Stimulated activated CD4-positive, alpha-beta T cell treated with anti-CD3 and anti-CD28 coated beads, Interleukin-12 subunit alpha, Interleukin-12 subunit beta, amount 100 ng/mL, for 48 hours (primary cell): ENCODE results near the gene GOLGA6L10.
"Not testable (repeated sequence)": the region's sequence is repeated elsewhere in the genome, so short reads cannot be mapped to it uniquely, and the experiment has no call there.

Experiments used
- DNase-seq, 3 donors: peaks; one replicate each; pipeline ENCODE4 v3.0.0-alpha.2; 2020; ENCODE audit warnings: low read depth in 2 of 3, low spot score in 1 of 3

Gene GOLGA6L10, protein sequence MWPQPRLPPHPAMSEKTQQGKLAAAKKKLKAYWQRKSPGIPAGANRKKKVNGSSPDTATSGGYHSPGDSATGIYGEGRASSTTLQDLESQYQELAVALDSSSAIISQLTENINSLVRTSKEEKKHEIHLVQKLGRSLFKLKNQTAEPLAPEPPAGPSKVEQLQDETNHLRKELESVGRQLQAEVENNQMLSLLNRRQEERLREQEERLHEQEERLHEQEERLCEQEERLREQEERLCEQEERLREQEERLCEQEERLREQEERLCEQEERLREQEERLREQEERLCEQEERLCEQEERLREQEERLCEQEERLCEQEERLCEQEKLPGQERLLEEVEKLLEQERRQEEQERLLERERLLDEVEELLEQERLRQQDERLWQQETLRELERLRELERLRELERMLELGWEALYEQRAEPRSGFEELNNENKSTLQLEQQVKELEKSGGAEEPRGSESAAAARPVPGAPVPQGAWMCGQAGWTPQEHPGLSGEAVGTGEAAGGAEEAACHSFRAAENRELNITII

DNA sequence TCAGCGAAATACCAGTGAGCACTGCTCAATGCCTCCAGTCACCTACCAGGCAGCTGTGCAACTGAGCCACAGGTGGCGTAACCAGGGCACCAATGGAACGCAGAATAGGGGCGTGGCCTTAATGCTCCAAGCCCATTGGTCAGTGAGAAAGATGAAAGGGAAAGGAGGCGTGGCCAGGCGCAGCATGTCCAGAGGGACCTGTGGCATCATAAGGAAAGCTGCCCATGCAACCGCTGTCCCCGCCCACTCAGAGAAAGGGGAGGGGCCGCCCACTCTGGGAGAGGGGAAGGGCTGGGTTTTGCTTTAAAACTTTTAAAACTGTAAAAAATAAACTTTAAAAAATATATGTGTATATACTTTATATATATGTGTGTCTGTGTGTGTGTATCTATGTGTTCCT, at the start of gene GOLGA6L10:
Gene GOLGA6L10, minus strand, starts transcription at position 101 of the 400 bp plus-strand sequence. Its CDS starts 100 bp downstream, at position 1.
- DNase-seq: not testable (repeated sequence)

DNA sequence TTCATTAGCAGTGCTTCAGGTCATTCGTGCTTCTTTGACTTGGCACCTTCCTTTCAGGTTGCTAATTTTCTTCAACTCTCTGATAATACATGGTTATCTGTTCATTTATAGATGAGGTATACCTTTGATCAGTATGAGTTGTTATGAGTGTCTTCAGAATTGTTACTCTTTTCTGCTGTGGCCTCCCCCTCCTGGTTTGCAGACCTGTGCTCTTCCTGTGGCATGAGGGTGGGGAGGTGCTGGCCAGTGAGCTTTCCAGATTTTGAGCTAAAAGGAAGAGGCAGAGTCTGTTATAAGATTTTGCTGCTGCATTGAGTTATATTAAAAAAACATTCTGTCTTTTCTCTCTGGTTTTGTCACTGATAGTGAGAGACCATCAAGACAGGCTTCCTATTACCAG, 49.5 kb upstream of the GOLGA6L10 start:
- DNase-seq: no peak

DNA sequence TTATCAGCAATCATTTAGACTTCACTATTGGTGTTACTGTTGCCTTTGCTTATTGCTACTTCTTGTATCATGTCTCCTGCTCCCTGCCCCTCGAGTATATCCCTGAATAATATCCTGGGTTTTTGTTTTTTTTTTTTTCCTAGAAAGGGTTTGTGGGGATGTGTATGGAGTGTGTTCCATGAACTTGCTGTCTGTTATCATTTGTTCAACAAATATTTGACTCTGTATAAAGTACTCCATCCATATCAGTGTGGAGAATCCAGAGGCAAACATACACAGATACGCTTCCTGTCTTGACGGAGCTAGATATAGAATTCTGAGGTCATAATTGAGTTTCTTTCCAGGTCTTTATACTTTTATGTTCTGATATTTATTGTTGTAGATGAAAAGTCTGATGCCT, 48.5 kb upstream of the GOLGA6L10 start:
- no peak for DNase-seq

- DNase-seq: not testable (repeated sequence)
Observed at GRCh38 chr15:82395788-82396187, 46.5 kb upstream of the GOLGA6L10 start.

GRCh38 chr15:82393671-82394070, 44.4 kb upstream of the GOLGA6L10 start:
- DNase-seq: no peak

DNA sequence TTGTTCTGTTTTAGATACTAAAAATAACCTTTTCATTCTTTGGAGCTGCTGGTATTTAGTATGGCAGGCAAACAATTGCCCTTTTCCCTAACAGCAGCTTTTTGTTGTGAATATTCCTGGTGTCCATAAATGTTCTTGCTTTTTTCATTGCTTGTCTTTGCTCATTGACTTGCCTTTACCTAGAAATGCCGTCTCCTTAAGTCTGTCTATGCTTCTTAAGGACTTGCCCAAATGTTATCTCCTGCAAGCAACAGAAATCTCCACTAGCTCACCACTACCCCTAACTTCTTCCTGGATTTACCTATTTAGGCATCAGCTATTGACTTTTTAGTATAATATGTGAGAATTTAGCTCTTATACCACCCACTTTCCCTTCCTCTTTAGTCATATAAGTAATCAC, 42.8 kb upstream of the GOLGA6L10 start:
- not testable (repeated sequence) for DNase-seq

- DNase-seq: not testable (repeated sequence)
Observed at GRCh38 chr15:82390152-82390551, 40.9 kb upstream of the GOLGA6L10 start.

GRCh38 chr15:82387209-82387608, 37.9 kb upstream of the GOLGA6L10 start:
- not testable (repeated sequence) for DNase-seq

DNA sequence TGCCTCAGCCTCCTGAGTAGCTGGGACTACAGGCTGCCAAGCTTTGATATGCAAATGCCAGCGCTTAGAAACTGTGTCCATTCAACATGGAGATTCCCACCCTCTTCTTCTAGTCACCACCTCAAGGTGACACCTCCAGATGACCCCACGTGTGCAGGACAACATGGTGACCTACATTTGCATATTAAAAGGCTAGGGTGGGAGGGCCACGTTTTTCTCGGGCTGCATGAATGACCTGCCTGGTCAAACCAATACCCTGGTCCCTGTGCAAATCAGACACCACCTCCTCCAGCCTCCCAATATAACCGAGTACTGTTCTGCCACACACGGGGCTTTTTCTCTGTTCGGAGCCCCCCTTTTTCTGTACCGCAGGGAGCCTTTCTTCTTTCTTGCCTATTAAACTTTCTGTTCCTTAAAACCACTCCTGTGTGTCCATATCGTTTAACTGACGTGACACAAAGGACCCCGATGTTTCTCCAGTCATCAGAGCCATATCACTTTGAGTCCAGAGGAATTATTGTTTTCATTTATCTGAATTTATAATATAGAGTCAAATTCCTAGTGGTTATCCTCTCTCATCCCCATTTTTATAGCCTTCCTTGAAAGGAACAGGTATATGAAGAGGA, 32.2 kb upstream of the GOLGA6L10 start:
- not testable (repeated sequence) for DNase-seq

DNA sequence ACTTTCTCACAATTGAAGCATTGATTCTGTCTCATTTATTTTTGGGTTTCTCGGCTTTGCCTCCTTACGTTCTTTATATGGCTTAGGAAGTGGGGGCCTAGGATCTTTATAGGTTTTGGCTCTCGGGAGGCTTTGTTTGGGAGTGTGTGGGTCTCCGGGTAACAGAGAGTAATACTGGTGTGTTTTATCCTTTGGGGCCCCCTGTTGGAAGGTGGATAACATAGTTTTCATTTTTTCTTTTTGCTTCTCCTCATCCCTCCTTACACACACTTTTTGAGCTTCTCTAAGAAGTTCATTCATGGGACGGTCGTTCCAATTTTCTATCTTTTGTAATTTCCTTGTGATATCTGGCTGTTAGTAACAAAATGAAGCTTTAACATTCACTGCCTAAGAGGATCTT, 30.3 kb upstream of the GOLGA6L10 start:
- DNase-seq: not testable (repeated sequence)

GRCh38 chr15:82373661-82374060, 24.4 kb upstream of the GOLGA6L10 start:
- not testable (repeated sequence) for DNase-seq

DNA sequence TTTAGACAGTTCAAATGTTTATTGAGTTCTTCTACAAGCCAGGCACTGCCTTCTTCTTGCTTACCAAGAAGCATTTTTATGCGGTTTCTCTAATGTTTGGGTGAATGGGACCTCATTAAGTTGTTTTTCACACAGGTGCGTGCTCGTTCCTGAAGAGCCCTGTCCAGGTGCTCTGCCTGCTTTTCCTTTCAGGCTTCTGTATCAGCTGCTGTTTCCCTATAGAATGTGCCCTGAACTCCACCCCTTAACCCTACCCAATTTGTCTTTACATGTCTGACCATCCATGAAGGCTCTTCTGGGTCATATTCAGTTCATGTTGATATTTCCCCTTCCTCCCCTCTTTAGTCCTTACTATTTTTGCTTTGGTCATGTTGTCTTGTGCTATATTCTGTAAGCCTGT, 22.4 kb upstream of the GOLGA6L10 start:
- no peak for DNase-seq

- not testable (repeated sequence) for DNase-seq
Observed at GRCh38 chr15:82367790-82368189, 18.5 kb upstream of the GOLGA6L10 start.

- DNase-seq: peak in 2 of 3 donors; percentile 29 to 69
Observed at GRCh38 chr15:82365692-82366323, 16.5 kb upstream of the GOLGA6L10 start.

- not testable (repeated sequence) for DNase-seq
Observed at GRCh38 chr15:82364548-82364947, 15.3 kb upstream of the GOLGA6L10 start.

GRCh38 chr15:82362790-82363189, 13.5 kb upstream of the GOLGA6L10 start:
- DNase-seq: not testable (repeated sequence)

DNA sequence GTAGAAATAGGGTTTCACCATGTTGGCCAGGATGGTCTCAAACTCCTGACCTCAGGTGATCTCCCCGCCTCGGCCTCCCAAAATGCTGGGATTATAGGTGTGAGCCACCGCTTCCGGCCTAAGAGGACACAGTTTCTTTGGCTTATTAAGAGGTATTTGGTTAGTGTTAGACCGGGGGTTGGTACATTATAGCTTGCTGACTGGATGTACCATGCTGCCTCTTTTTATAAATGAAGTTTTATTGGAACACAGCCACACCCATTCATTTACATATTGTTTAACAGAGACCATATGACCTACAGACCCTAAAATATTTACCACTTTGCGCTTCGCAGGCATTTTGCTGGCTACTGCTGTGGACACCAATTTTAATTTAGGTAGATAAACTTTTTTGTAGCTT, 11.3 kb upstream of the GOLGA6L10 start:
- DNase-seq: not testable (repeated sequence)

- DNase-seq: not testable (repeated sequence)
Observed at GRCh38 chr15:82355055-82355454, 5.8 kb upstream of the GOLGA6L10 start.

- not testable (repeated sequence) for DNase-seq
Observed at GRCh38 chr15:82354546-82354945, 5.3 kb upstream of the GOLGA6L10 start.

GRCh38 chr15:82347645-82348044, 1.6 kb downstream of the GOLGA6L10 start:
- peak in 1 of 3 donors; percentile 2 for DNase-seq

DNA sequence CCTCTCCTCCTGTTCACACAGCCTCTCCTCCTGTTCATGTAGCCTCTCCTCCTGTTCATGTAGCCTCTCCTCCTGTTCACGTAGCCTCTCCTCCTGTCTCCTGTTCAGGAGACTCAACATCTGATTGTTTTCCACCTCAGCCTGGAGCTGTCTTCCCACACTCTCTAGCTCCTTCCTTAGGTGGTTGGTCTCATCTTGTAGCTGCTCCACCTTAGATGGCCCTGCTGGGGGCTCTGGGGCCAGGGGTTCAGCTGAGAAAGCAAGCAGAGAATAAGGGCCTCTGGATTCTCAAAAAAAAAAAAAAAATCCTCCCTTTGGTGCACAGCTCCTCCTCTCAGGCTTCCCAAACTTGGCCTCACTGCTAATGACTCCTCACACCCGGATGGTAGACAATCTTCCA, 4.1 kb downstream of the GOLGA6L10 start:
- DNase-seq: not testable (repeated sequence)

DNA sequence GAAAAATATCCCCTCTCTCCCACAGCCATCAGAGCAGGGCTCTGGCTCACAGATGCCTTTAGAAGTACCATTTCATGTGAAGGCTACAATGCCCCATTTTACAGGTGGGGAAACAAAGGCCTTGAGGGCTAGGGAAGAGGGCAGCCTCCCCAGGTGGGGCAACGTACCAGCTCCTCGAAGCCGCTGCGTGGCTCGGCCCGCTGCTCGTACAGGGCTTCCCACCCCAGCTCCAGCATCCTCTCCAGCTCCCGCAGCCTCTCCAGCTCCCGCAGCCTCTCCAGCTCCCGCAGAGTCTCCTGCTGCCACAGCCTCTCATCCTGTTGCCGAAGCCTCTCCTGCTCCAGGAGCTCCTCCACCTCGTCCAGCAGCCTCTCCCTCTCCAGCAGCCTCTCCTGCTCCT, 4.9 kb downstream of the GOLGA6L10 start:
- not testable (repeated sequence) for DNase-seq
